PC-9 (cell line): ENCODE results near the gene NELL2. TPM values are rescaled to one million over a fixed set of nuclear protein-coding genes. Genes with fewer than 3 reads are reported as not detected.
"Not testable (repeated sequence)": the region's sequence is repeated elsewhere in the genome, so short reads cannot be mapped to it uniquely, and the experiment has no call there.

Source experiments
- BruUV-seq: library from RNA; stranded (reverse); fragments of 400-500 nt; replicated peaks from 2 replicates; lab custom pipeline; 2021; lab: Mats Ljungman, UMichigan
- CTCF ChIA-PET: fragments of 300-600 bp; sonication (Branson Sonifier 250); formaldehyde crosslinking; loops from one replicate; lab custom pipeline; 2022; ENCODE audit warnings: antibody characterized with exemption; lab: Charles Lee
- POLR2A ChIA-PET: fragments of 300-600 bp; sonication (Branson Sonifier 250); formaldehyde crosslinking; loops from one replicate; lab custom pipeline; 2022; ENCODE audit warnings: antibody characterized with exemption; ENCODE audit not compliant: unreplicated experiment; lab: Charles Lee
- DNase-seq, 2 experiments: peaks; one replicate each; pipeline versions ENCODE4 v3.0.0 to v3.0.0-alpha.2; 2015 to 2022; ENCODE audit warnings: mixed read lengths in 1 of 2
- H2AFZ ChIP-seq: fragments of 200-600 bp; sonication (generic); 2 replicates; pipeline ENCODE4 v1.8.1; 2017; ENCODE audit warnings: antibody characterized with exemption
- H3F3A ChIP-seq: fragments of 200-600 bp; sonication (generic); 2 replicates; pipeline ENCODE4 v1.8.1; 2017; ENCODE audit warnings: antibody characterized with exemption, mild to moderate bottlenecking, low read depth; ENCODE audit not compliant: insufficient read depth
- H3K27ac ChIP-seq: fragments of 200-600 bp; sonication (generic); 2 replicates; pipeline ENCODE4 v1.6.1; 2016; ENCODE audit warnings: mixed run types
- H3K27me3 ChIP-seq: fragments of 200-600 bp; sonication (generic); 2 replicates; pipeline ENCODE4 v1.6.1; 2016; ENCODE audit warnings: low read depth, mixed run types; ENCODE audit not compliant: insufficient read depth
- H3K36me3 ChIP-seq: fragments of 200-600 bp; sonication (generic); 2 replicates; pipeline ENCODE4 v1.6.1; 2016; ENCODE audit warnings: low read depth, mixed run types
- H3K4me1 ChIP-seq: fragments of 200-600 bp; sonication (generic); replicated peaks from 2 replicates; pipeline ENCODE4 v1.6.1; 2016; ENCODE audit warnings: mixed run types; ENCODE audit not compliant: insufficient read depth
- H3K4me2 ChIP-seq: fragments of 200-600 bp; sonication (generic); 2 replicates; pipeline ENCODE4 v1.6.1; 2017; ENCODE audit warnings: mixed run types
- H3K4me3 ChIP-seq: fragments of 200-600 bp; sonication (generic); 2 replicates; pipeline ENCODE4 v1.6.1; 2016; ENCODE audit warnings: mixed run types
- H3K79me2 ChIP-seq: fragments of 200-600 bp; sonication (generic); 2 replicates; pipeline ENCODE4 v1.6.1; 2017; ENCODE audit warnings: low read depth, mixed run types
- H3K9me2 ChIP-seq: fragments of 200-600 bp; sonication (generic); 2 replicates; pipeline ENCODE4 v1.8.1; 2017; ENCODE audit warnings: mild to moderate bottlenecking; ENCODE audit not compliant: insufficient read depth
- H3K9me3 ChIP-seq: fragments of 200-600 bp; sonication (generic); 2 replicates; pipeline ENCODE4 v1.8.1; 2016; ENCODE audit warnings: low read depth; ENCODE audit not compliant: insufficient read depth
- H4K20me1 ChIP-seq: fragments of 200-600 bp; sonication (generic); 2 replicates; pipeline ENCODE4 v1.8.1; 2017; ENCODE audit not compliant: insufficient read depth
- EZH2 ChIP-seq: fragments of 200-600 bp; sonication (generic); IDR thresholded peaks from 2 replicates; pipeline ENCODE4 v1.8.0; 2017; ENCODE audit warnings: antibody characterized with exemption, low read depth
- intact Hi-C: fragments of 100-400 bp; cut with micrococcal nuclease; formaldehyde crosslinking; loops from one replicate; pipeline ENCODE4 v1.10.0; 2022; ENCODE audit not compliant: unreplicated experiment
- total RNA-seq: library from RNA; stranded (reverse); gene quantifications from 2 replicates; pipeline ENCODE4 v1.2.3, GENCODE V29; 2021
- TF ChIP-seq, protein P1 (sequence below): fragments of 200-600 bp; sonication (generic); conservative IDR thresholded peaks from 2 replicates; pipeline ENCODE4 v1.6.1; 2017; ENCODE audit warnings: mixed run types, antibody characterized with exemption, mild to moderate bottlenecking, moderate library complexity

Gene NELL2
- total RNA-seq, 1 experiment from 2014 or later = 0.61 TPM

DNA sequence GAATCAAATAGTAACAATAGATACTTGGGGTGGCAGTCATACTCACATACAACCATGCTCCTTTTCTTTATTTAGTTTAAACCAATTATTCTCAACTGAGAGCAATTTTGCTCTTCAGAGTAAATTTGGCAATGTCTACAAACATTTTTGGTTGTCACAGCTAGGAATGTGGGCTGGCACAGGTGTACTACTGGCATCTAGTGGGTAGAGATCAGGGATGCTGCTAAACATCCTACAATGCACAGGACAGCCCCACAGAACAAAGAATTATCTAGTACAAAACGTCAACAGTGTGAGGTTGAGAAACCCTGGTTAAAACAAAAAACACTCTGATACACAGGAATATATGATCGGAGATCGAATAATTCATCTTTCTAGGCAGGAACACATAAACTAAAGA is 186.5 kb downstream of the NELL2 start:
- no peak for TF ChIP-seq EZH2
- TF ChIP-seq, protein P1, sequence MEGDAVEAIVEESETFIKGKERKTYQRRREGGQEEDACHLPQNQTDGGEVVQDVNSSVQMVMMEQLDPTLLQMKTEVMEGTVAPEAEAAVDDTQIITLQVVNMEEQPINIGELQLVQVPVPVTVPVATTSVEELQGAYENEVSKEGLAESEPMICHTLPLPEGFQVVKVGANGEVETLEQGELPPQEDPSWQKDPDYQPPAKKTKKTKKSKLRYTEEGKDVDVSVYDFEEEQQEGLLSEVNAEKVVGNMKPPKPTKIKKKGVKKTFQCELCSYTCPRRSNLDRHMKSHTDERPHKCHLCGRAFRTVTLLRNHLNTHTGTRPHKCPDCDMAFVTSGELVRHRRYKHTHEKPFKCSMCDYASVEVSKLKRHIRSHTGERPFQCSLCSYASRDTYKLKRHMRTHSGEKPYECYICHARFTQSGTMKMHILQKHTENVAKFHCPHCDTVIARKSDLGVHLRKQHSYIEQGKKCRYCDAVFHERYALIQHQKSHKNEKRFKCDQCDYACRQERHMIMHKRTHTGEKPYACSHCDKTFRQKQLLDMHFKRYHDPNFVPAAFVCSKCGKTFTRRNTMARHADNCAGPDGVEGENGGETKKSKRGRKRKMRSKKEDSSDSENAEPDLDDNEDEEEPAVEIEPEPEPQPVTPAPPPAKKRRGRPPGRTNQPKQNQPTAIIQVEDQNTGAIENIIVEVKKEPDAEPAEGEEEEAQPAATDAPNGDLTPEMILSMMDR = no peak
- DNase-seq = no peak
- Histone ChIP-seq H2AFZ (no peak overlapping the region), H3K4me1 (no peaks in the 10 kb centered on the region), H3K36me3 (no peaks in the 10 kb centered on the region), H3K4me2 (no peak overlapping the region), H3K27ac (no peak overlapping the region), H3K79me2 (no peaks in the 10 kb centered on the region), H3K9me3 (no peaks in the 10 kb centered on the region), H4K20me1 (no peaks in the 10 kb centered on the region), H3F3A (no peaks in the 10 kb centered on the region), H3K27me3 (no peaks in the 10 kb centered on the region), H3K4me3 (no peak overlapping the region), H3K9me2 (no peaks in the 10 kb centered on the region)
- ChIA-PET POLR2A (no interaction called here), CTCF (no interaction called here)
- BruUV-seq = no TSS peak
- intact Hi-C loops = no loop called here

GRCh38 chr12:44686821-44687432 is 189.2 kb downstream of the NELL2 start:
- H3K9me2 ChIP-seq, POLR2A ChIA-PET, H4K20me1 ChIP-seq, H3K36me3 ChIP-seq, CTCF ChIA-PET, H3K27ac ChIP-seq, H3K27me3 ChIP-seq, H3K4me1 ChIP-seq, intact Hi-C loops, H3F3A ChIP-seq, H3K9me3 ChIP-seq, H3K79me2 ChIP-seq, BruUV-seq: not testable (repeated sequence)
- peak overlapping the region; percentile 67 for H3K4me2 ChIP-seq
- DNase-seq = peak in 1 of 2 experiments; percentile 18
- peak overlapping the region; percentile 61; the same call in 1 of the 2 replicates for H2AFZ ChIP-seq
- peak overlapping the region; percentile 38; the same call in 1 of the 2 replicates for H3K4me3 ChIP-seq

GRCh38 chr12:44677724-44678123 is 198.4 kb downstream of the NELL2 start:
- no peak overlapping the region for H2AFZ ChIP-seq
- no peaks in the 10 kb centered on the region for H3K9me3 ChIP-seq
- H3K4me1 ChIP-seq = no peaks in the 10 kb centered on the region
- no peak for DNase-seq
- intact Hi-C loops = no loop called here
- H3K27me3 ChIP-seq = no peaks in the 10 kb centered on the region
- no peak for TF ChIP-seq EZH2
- TF ChIP-seq, protein P1 = no peak
- H3K9me2 ChIP-seq = no peaks in the 10 kb centered on the region
- CTCF ChIA-PET = no interaction called here
- POLR2A ChIA-PET = no interaction called here
- no peaks in the 10 kb centered on the region for H4K20me1 ChIP-seq
- no peaks in the 10 kb centered on the region for H3K36me3 ChIP-seq
- H3K27ac ChIP-seq = no peak overlapping the region
- no peaks in the 10 kb centered on the region for H3K79me2 ChIP-seq
- no peak overlapping the region for H3K4me3 ChIP-seq
- BruUV-seq = no TSS peak
- H3F3A ChIP-seq = no peaks in the 10 kb centered on the region
- no peak overlapping the region for H3K4me2 ChIP-seq

GRCh38 chr12:44674875-44675274 is 201.2 kb downstream of the NELL2 start:
- BruUV-seq = no TSS peak
- Histone ChIP-seq H3K4me1 (no peaks in the 10 kb centered on the region), H3K36me3 (no peaks in the 10 kb centered on the region), H3F3A (no peaks in the 10 kb centered on the region), H2AFZ (no peak overlapping the region), H3K4me2 (no peak overlapping the region), H3K27me3 (no peaks in the 10 kb centered on the region), H3K4me3 (no peak overlapping the region), H3K9me3 (0 out of 2 replicates have a peak, but pooled peaks cover 2% of the 10 kb centered on the region), H3K79me2 (no peaks in the 10 kb centered on the region), H3K27ac (no peak overlapping the region), H4K20me1 (no peaks in the 10 kb centered on the region), H3K9me2 (no peaks in the 10 kb centered on the region)
- DNase-seq = no peak
- intact Hi-C loops = no loop called here
- POLR2A ChIA-PET = no interaction called here
- TF ChIP-seq, protein P1 = no peak
- no peak for TF ChIP-seq EZH2
- CTCF ChIA-PET = no interaction called here
